DOHH2 (cell line): ENCODE results near the gene CHCHD3.

Experiments used
- CTCF ChIP-seq: fragments of 200-600 bp; sonication (generic); IDR thresholded peaks from one replicate; pipeline ENCODE4 v1.5.1; 2014; ENCODE audit warnings: antibody characterized with exemption, mild to moderate bottlenecking, low read depth, low read length; ENCODE audit not compliant: poor library complexity, severe bottlenecking
- EZH2phosphoT487 ChIP-seq: fragments of 200-600 bp; sonication (generic); IDR thresholded peaks from 2 replicates; pipeline ENCODE4 v1.6.1; 2017; ENCODE audit warnings: borderline replicate concordance, mild to moderate bottlenecking, antibody characterized with exemption, low read length, moderate library complexity, mixed read lengths

GRCh38 chr7:132966754-132967469 lies 115.0 kb downstream of the CHCHD3 start:
- TF ChIP-seq CTCF: no peak
- no peak for TF ChIP-seq EZH2phosphoT487
